Measurements from ENCODE around the gene PSMD8. TPM values are rescaled to one million over a fixed set of nuclear protein-coding genes. Genes with fewer than 3 reads are reported as not detected.

PSMD8 gene
- total and polyA plus RNA-seq, 10 donors: 39.0 to 144 (median 81.9) TPM

- intact Hi-C loops (cut with DNase I; ENCODE audit: low total_unique reads): no loop called here
- no peaks in the 10 kb centered on the region for H3K9me3 ChIP-seq
- TF ChIP-seq POLR2AphosphoS5 (IDR thresholded peaks at IDR 0.05) (no peak), POLR2A (IDR thresholded peaks at IDR 0.05) (no peak), CTCF (IDR thresholded peaks at IDR 0.05 in 8 of 11, conservative IDR thresholded peaks at IDR 0.05 in 3 of 11) (no peak)
- no peak overlapping the region for H3K4me3 ChIP-seq
- H3K27me3 ChIP-seq (replicated peaks in 1 of 7): peaks cover 0 to 28% (median 0%) of the 10 kb centered on the region in 7 donors
- 75 to 90% (median 84%) methylated on average over 3 of the region's 3 CpGs for WGBS, 5 donors
- peaks cover 0 to 15% (median 0%) of the 10 kb centered on the region in 6 donors for H3K36me3 ChIP-seq
- H3K4me1 ChIP-seq: no peaks in the 10 kb centered on the region
- no peak for DNase-seq
- H3K27ac ChIP-seq: no peak overlapping the region
These were observed 23.5 kb upstream of the PSMD8 start for GRCh38 chr19:38350883-38351282.

- Histone ChIP-seq H3K4me1 (no peaks in the 10 kb centered on the region), H3K9me3 (no peaks in the 10 kb centered on the region), H3K4me3 (no peak overlapping the region), H3K27ac (no peak overlapping the region), H3K36me3 (peaks cover 0 to 5% (median 0%) of the 10 kb centered on the region in 6 donors), H3K27me3 (replicated peaks in 1 of 7) (peaks cover 0 to 28% (median 0%) of the 10 kb centered on the region in 7 donors)
- 73 to 84% (median 79%) methylated on average over 8 to 9 of the region's 9 CpGs for WGBS, 5 donors
- intact Hi-C loops (cut with DNase I; ENCODE audit: low total_unique reads): no loop called here
- TF ChIP-seq POLR2AphosphoS5 (IDR thresholded peaks at IDR 0.05) (peak in 1 of 3 donors; percentile 45), CTCF (IDR thresholded peaks at IDR 0.05 in 8 of 11, conservative IDR thresholded peaks at IDR 0.05 in 3 of 11) (no peak), POLR2A (IDR thresholded peaks at IDR 0.05) (no peak)
- no peak for DNase-seq
These were observed 22.4 kb upstream of the PSMD8 start for GRCh38 chr19:38351865-38352395.

- intact Hi-C loops (cut with DNase I; ENCODE audit: low total_unique reads): no loop called here
- Histone ChIP-seq H3K4me3 (no peak overlapping the region), H3K36me3 (no peaks in the 10 kb centered on the region), H3K9me3 (no peaks in the 10 kb centered on the region), H3K27ac (no peak overlapping the region), H3K4me1 (no peaks in the 10 kb centered on the region), H3K27me3 (replicated peaks in 1 of 7) (peaks cover 0 to 28% (median 0%) of the 10 kb centered on the region in 7 donors)
- 83 to 92% (median 86%) methylated on average over 8 of the region's 8 CpGs for WGBS, 5 donors
- DNase-seq: no peak
- no peak for TF ChIP-seq POLR2AphosphoS5 (IDR thresholded peaks at IDR 0.05)
- no peak for TF ChIP-seq CTCF (IDR thresholded peaks at IDR 0.05 in 8 of 11, conservative IDR thresholded peaks at IDR 0.05 in 3 of 11)
- TF ChIP-seq POLR2A (IDR thresholded peaks at IDR 0.05): no peak
These were observed 21.8 kb upstream of the PSMD8 start for GRCh38 chr19:38352611-38353010.

- Histone ChIP-seq H3K4me3 (no peak overlapping the region), H3K27me3 (replicated peaks in 1 of 7) (peaks cover 0 to 41% (median 4%) of the 10 kb centered on the region in 7 donors), H3K9me3 (no peaks in the 10 kb centered on the region), H3K27ac (no peak overlapping the region), H3K36me3 (no peaks in the 10 kb centered on the region), H3K4me1 (peaks cover 0 to 2% (median under 1%) of the 10 kb centered on the region in 6 donors)
- DNase-seq: no peak
- intact Hi-C loops (cut with DNase I; ENCODE audit: low total_unique reads): no loop called here
- WGBS, 5 donors: 80 to 86% (median 81%) methylated on average over 16 of the region's 16 CpGs
- no peak for TF ChIP-seq CTCF (IDR thresholded peaks at IDR 0.05 in 8 of 11, conservative IDR thresholded peaks at IDR 0.05 in 3 of 11)
- TF ChIP-seq POLR2AphosphoS5 (IDR thresholded peaks at IDR 0.05): no peak
- no peak for TF ChIP-seq POLR2A (IDR thresholded peaks at IDR 0.05)
These were observed 18.3 kb upstream of the PSMD8 start for GRCh38 chr19:38355728-38356725.

All from spleen (tissue), 11 donors.